Pulmonary artery endothelial cell (primary cell): ENCODE results near the gene NSF. TPM values are rescaled to one million over a fixed set of nuclear protein-coding genes. Genes with fewer than 3 reads are reported as not detected.
"Not testable (repeated sequence)": the region's sequence is repeated elsewhere in the genome, so short reads cannot be mapped to it uniquely, and the experiment has no call there.

Source experiments
- DNase-seq: peaks from one replicate; pipeline ENCODE4 v3.0.0-alpha.2; 2011; ENCODE audit warnings: low read depth, low spot score
- total RNA-seq: library from RNA; depleted of rRNA; stranded (reverse); fragments of >200 nt; gene quantifications from 2 replicates; pipeline ENCODE4 v1.2.3, GENCODE V29; 2014

Gene NSF
- 44.6 and 50.9 TPM in 2 replicates for total RNA-seq

GRCh38 chr17:46590157-46591146, at the start of gene NSF:
TSS of gene NSF (plus strand) at chr17:46590669. CDS start at chr17:46590776, 107 bp downstream.
- DNase-seq, result not testable (repeated sequence)

GRCh38 chr17:46548607-46549006, 41.9 kb upstream of the NSF start:
- not testable (repeated sequence) for DNase-seq

- not testable (repeated sequence) for DNase-seq
These were observed 31.3 kb upstream of the NSF start for GRCh38 chr17:46559155-46559554.

- not testable (repeated sequence) for DNase-seq
These were observed 30.4 kb upstream of the NSF start for GRCh38 chr17:46560048-46560447.

GRCh38 chr17:46566284-46566683, 24.2 kb upstream of the NSF start:
- DNase-seq, result not testable (repeated sequence)

GRCh38 chr17:46566980-46567379, 23.5 kb upstream of the NSF start:
- not testable (repeated sequence) for DNase-seq

- DNase-seq, result not testable (repeated sequence)
These were observed 18.7 kb upstream of the NSF start for GRCh38 chr17:46571796-46572195.

- not testable (repeated sequence) for DNase-seq
These were observed 11.1 kb upstream of the NSF start, which contains the start of gene ARL17A for GRCh38 chr17:46579083-46580075. TSS of gene ARL17A (minus strand) at chr17:46579691. CDS start at chr17:46576322, 3,369 bp downstream.

GRCh38 chr17:46580082-46580481, 10.4 kb upstream of the NSF start:
- DNase-seq, result not testable (repeated sequence)

DNA sequence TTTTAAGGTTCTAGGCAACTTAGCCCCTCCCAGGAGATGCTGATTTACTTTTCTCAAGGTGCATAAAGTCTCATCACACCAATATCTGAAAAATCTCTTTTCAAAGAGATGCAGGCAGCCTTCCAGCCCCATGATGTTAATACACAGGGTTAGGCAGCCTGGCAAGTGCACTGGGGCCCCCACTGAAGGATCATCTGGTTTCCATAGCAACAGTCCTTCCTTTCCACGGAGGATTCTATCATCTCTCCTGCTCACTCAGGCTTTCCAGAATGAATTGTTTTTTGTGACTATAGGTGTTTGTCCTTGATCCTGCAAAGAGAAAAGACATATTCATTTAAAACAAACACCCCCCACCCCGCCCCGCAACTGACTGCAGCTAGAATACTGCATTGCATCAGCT, 5.0 kb upstream of the NSF start:
- not testable (repeated sequence) for DNase-seq

DNA sequence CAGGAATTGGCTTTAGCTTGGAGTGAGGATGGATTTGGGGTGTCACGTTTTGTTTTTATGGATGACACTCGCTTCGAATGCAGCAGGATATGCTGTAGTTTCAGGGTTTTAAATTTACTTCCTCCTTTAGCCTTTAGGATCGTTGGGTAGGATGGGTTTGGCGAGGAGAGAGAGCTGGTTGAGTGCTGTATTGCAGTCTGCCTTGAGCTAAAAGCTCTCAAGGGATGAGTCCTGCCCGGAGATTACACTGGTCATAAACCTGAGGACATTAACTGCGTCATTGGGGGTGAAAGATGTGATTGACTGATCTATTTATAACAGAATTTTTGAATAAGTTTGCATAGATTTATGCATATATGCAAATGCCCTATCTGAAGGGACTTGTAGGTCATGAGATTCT, 863 bp downstream of the NSF start:
- DNase-seq, result not testable (repeated sequence)

- DNase-seq, result not testable (repeated sequence)
These were observed 8.0 kb downstream of the NSF start for GRCh38 chr17:46598344-46598931.

DNA sequence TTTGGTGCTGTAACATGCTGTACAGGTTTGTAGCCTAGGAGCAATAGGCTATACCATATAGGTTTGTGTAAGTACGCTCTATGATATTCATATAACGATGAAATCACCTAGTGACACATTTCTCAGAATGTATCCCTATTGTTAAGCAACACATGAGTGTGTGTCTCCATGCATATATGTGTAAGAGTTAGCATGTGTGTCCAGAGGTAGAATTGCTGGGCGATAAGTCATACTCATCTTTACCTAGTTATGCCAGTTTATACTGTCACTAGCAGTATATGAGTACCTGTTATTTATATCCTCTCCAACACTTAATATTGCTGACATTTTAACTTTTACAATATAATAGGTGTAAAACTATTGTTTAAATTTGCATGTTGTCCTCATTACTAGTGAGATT, 10.3 kb downstream of the NSF start:
- not testable (repeated sequence) for DNase-seq

DNA sequence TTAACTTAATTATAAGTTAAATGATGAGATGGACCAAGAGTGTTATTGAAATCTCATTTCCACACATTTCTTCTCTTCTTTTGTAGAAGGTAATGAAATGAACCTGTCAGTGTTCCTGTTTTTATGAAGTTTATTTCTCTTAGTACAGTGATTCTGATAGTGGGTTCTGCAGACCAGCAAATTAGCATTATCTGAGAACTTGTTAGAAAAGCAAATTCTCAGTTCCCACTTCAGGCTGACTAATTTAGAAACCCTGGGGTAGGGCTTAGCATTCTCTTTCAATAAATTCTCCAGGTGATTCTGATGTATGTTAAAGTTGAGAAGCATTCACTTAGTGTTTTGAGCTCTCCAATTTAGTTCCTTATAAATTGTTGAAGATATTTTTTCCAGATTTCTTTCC, 12.7 kb downstream of the NSF start:
- not testable (repeated sequence) for DNase-seq

DNA sequence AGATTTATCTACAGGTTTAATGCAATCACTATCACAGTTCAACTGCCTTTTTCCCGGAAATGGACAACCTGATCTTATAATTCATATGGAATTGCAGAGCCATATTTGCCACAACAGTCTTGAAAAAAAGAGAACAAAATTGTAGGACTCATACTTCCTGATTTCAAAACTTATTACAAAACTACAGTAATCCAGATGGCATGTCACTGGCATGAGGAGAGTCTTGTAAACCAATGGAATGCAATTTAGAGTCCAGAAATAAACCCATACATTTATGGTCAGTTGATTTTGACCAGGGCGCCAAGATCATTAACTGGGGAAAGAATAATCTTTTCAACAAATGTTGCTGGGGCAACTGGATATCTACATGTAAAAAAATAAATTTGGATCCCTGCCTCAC, 20.8 kb downstream of the NSF start:
- DNase-seq, result not testable (repeated sequence)

DNA sequence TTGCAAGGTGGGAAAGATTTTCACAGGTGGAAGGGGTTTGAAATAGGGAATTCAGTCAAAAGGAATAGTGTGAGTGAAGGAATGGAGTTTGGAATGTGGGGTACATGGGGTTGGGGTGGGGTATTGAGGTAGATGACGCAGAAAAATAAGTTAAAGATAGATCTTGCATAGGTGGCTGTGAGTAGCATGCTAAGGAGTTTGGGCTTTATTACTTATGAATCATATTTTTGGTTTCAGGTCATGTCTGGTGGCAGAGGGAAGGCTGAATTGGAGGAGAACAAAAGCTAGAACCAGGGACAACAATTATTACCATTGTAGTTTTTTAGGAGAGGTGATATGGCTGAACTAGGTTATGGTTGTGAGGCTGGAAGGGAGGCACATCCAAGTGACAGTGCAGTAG, 23.4 kb downstream of the NSF start:
- DNase-seq, result not testable (repeated sequence)

- not testable (repeated sequence) for DNase-seq
These were observed 26.7 kb downstream of the NSF start for GRCh38 chr17:46617121-46617520.

- DNase-seq, result not testable (repeated sequence)
These were observed 28.5 kb downstream of the NSF start for GRCh38 chr17:46618975-46619374.

DNA sequence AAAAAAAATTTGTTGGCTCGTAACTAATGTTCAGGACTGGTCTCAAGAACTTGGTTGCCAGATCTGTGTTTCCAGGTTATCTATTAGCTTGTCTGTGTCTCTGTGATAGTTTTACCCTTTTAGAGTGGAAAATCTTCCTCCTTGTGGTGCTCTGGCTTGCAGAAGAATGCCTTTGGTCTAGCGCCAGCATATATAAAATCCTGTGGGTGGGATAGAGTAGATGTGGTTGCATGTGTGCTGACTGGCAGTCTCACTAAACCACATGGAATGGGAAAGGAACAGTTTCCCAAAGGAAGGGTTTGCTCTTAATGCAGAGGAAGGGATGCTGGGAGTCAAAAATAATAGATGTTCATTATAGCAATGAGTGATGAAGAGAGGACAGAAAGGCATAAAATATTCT, 33.3 kb downstream of the NSF start:
- not testable (repeated sequence) for DNase-seq

- DNase-seq, result not testable (repeated sequence)
These were observed 34.3 kb downstream of the NSF start for GRCh38 chr17:46624726-46625125.

GRCh38 chr17:46627452-46627851, 37.0 kb downstream of the NSF start:
- not testable (repeated sequence) for DNase-seq
